Activated T-cell treated with anti-CD3 and anti-CD28 coated beads for 24 hours (primary cell): ENCODE measurements around the gene CFAP20DC.

Experiments used
- DNase-seq: peaks from one replicate; pipeline ENCODE4 v3.0.0-alpha.2; 2020; ENCODE audit warnings: low read depth

The CFAP20DC gene

DNA sequence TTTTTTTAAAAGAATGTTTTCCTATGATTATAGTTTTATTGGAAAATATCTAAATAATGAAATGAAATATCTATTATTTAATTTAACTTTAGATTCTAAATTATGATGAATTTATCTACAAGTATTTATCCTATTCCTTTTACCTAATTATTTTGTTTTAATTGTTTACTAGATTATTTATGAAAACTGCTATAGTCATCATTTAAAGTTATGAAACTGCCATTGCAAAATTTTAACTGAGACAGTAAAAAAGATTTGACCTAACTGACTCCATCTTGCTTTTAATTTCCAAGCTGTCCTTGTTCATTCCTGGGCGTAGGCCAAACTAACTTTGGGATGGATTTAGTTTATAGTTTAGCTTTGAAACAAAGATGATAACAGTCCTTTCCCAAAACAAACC, 357.3 kb downstream of the CFAP20DC start:
- DNase-seq: no peak
